HG03196 (cell line): Measurements from ENCODE around the gene PPP1R3C.

ENCODE experiments used
- ATAC-seq: cut with Tn5 transposase; IDR thresholded peaks from one replicate; pipeline ENCODE4 v1.9.1; 2021; ENCODE audit not compliant: unreplicated experiment

The PPP1R3C gene

GRCh38 chr10:91629715-91630549 is 2.9 kb downstream of the PPP1R3C start:
- no peak for ATAC-seq

- no peak for ATAC-seq
These were observed 4.5 kb downstream of the PPP1R3C start for GRCh38 chr10:91628383-91628782.

GRCh38 chr10:91627344-91628102 is 5.3 kb downstream of the PPP1R3C start:
- no peak for ATAC-seq

GRCh38 chr10:91626936-91627335 is 5.9 kb downstream of the PPP1R3C start:
- ATAC-seq: no peak

- no peak for ATAC-seq
These were observed 8.2 kb downstream of the PPP1R3C start for GRCh38 chr10:91624633-91625032.

GRCh38 chr10:91622601-91623000 is 10.3 kb downstream of the PPP1R3C start:
- no peak for ATAC-seq

GRCh38 chr10:91621483-91622113 is 11.3 kb downstream of the PPP1R3C start:
- no peak for ATAC-seq

- no peak for ATAC-seq
These were observed 15.7 kb downstream of the PPP1R3C start for GRCh38 chr10:91617072-91617609.

GRCh38 chr10:91616137-91616536 is 16.7 kb downstream of the PPP1R3C start:
- no peak for ATAC-seq

- no peak for ATAC-seq
These were observed 18.6 kb downstream of the PPP1R3C start for GRCh38 chr10:91614225-91614624.

GRCh38 chr10:91613411-91614187 is 19.3 kb downstream of the PPP1R3C start:
- ATAC-seq: no peak

- ATAC-seq: no peak
These were observed 22.0 kb downstream of the PPP1R3C start for GRCh38 chr10:91610919-91611318.

GRCh38 chr10:91610444-91610843 is 22.4 kb downstream of the PPP1R3C start:
- ATAC-seq: no peak

GRCh38 chr10:91607646-91608403 is 25.0 kb downstream of the PPP1R3C start:
- no peak for ATAC-seq

- no peak for ATAC-seq
These were observed 26.9 kb downstream of the PPP1R3C start for GRCh38 chr10:91605968-91606367.

GRCh38 chr10:91604553-91605534 is 28.0 kb downstream of the PPP1R3C start:
- ATAC-seq: no peak

- ATAC-seq: no peak
These were observed 28.9 kb downstream of the PPP1R3C start for GRCh38 chr10:91603931-91604331.

- ATAC-seq: no peak
These were observed 29.9 kb downstream of the PPP1R3C start for GRCh38 chr10:91602868-91603568.
